MCF 10A (cell line): Measurements from ENCODE around the gene TMBIM4. TPM values are rescaled to one million over a fixed set of nuclear protein-coding genes. Genes with fewer than 3 reads are reported as not detected.
"Not testable (repeated sequence)": the region's sequence is repeated elsewhere in the genome, so short reads cannot be mapped to it uniquely, and the experiment has no call there.

ENCODE experiments used
- BruUV-seq: library from RNA; stranded (reverse); fragments of 400-500 nt; replicated peaks from 2 replicates; lab custom pipeline; 2021; lab: Mats Ljungman, UMichigan
- CTCF ChIA-PET: fragments of 300-600 bp; sonication (Branson Sonifier 250); formaldehyde crosslinking; extraction: SDS; loops from one replicate; lab custom pipeline; 2021; ENCODE audit warnings: antibody characterized with exemption, inconsistent platforms; lab: Yijun Ruan, JAX
- POLR2A ChIA-PET: fragments of 300-600, 350-650 bp; sonication (Branson Sonifier 250); formaldehyde crosslinking; extraction: SDS; loops from one replicate; lab custom pipeline; 2020; ENCODE audit warnings: antibody characterized with exemption, inconsistent platforms; lab: Yijun Ruan, JAX
- DNase-seq: peaks from one replicate; pipeline ENCODE4 v3.0.0-alpha.2; 2018; ENCODE audit not compliant: unreplicated experiment
- H3K27ac Mint-ChIP-seq: one replicate; pipeline ENCODE4 v1.8.0; 2022; ENCODE audit warnings: mild to moderate bottlenecking, low read depth, mixed read lengths; ENCODE audit not compliant: unreplicated experiment
- H3K27me3 Mint-ChIP-seq: one replicate; pipeline ENCODE4 v1.8.0; 2022; ENCODE audit warnings: mixed read lengths; ENCODE audit not compliant: insufficient read depth, unreplicated experiment
- H3K36me3 Mint-ChIP-seq: one replicate; pipeline ENCODE4 v1.8.0; 2022; ENCODE audit warnings: mild to moderate bottlenecking, moderate library complexity, mixed read lengths; ENCODE audit not compliant: insufficient read depth, unreplicated experiment
- H3K4me1 Mint-ChIP-seq: one replicate; pipeline ENCODE4 v1.8.0; 2022; ENCODE audit warnings: mixed read lengths; ENCODE audit not compliant: insufficient read depth, unreplicated experiment
- H3K4me3 Mint-ChIP-seq: one replicate; pipeline ENCODE4 v1.8.0; 2022; ENCODE audit warnings: mild to moderate bottlenecking, moderate library complexity, mixed read lengths; ENCODE audit not compliant: unreplicated experiment
- H3K9me3 Mint-ChIP-seq: one replicate; pipeline ENCODE4 v1.8.0; 2022; ENCODE audit warnings: mixed read lengths; ENCODE audit not compliant: unreplicated experiment
- intact Hi-C: fragments of 100-400 bp; cut with micrococcal nuclease; formaldehyde crosslinking; loops from 2 replicates; pipeline ENCODE4 v1.14.1; 2022
- total RNA-seq: library from RNA; stranded (reverse); gene quantifications from 2 replicates; pipeline ENCODE4 v1.2.3, GENCODE V29; 2022
- TF ChIP-seq, protein P1 (sequence below): fragments of 200-600 bp; IDR thresholded peaks from one replicate; pipeline ENCODE4 v1.8.0; 2022; ENCODE audit warnings: antibody characterized with exemption, mild to moderate bottlenecking; ENCODE audit not compliant: unreplicated experiment

The TMBIM4 gene
- total RNA-seq, 1 experiment from 2014 or later = 74.3 TPM

DNA sequence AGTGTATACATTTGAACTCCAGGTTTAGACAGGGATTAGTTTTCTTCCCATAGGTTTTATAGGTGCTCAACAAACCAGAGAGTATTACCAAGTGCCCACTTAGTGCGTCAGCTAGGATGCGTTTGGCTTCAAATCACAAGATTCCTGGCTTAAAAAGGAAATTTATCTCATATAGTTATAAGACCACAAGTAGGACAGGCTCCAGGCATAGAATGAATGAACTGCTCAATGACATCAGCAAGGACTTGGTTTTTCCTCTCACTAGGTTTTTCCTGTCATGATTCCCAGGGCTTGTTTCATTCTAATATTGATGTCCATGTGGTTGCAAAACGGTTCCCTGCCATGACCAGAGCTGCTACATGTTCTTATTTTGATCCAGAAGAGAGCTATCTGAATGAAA, 13.2 kb upstream of the TMBIM4 start:
- ChIA-PET CTCF (interaction anchor here (1.0 to 2.0 kb wide), 2 partner anchors 9 to 87 kb away, joined by 3 to 7 read pairs; no protein-coding TSS in a partner anchor), POLR2A (no interaction called here)
- no peak overlapping the region for H3K27ac Mint-ChIP-seq
- no peak for DNase-seq
- no peak overlapping the region for H3K4me3 Mint-ChIP-seq
- no peaks in the 10 kb centered on the region for H3K36me3 Mint-ChIP-seq
- no peaks in the 10 kb centered on the region for H3K4me1 Mint-ChIP-seq
- TF ChIP-seq, protein P1, sequence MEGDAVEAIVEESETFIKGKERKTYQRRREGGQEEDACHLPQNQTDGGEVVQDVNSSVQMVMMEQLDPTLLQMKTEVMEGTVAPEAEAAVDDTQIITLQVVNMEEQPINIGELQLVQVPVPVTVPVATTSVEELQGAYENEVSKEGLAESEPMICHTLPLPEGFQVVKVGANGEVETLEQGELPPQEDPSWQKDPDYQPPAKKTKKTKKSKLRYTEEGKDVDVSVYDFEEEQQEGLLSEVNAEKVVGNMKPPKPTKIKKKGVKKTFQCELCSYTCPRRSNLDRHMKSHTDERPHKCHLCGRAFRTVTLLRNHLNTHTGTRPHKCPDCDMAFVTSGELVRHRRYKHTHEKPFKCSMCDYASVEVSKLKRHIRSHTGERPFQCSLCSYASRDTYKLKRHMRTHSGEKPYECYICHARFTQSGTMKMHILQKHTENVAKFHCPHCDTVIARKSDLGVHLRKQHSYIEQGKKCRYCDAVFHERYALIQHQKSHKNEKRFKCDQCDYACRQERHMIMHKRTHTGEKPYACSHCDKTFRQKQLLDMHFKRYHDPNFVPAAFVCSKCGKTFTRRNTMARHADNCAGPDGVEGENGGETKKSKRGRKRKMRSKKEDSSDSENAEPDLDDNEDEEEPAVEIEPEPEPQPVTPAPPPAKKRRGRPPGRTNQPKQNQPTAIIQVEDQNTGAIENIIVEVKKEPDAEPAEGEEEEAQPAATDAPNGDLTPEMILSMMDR = no peak
- no TSS peak for BruUV-seq
- intact Hi-C loops = no loop called here
- H3K27me3 Mint-ChIP-seq = peaks cover 48% of the 10 kb centered on the region
- peaks cover 10% of the 10 kb centered on the region for H3K9me3 Mint-ChIP-seq

DNA sequence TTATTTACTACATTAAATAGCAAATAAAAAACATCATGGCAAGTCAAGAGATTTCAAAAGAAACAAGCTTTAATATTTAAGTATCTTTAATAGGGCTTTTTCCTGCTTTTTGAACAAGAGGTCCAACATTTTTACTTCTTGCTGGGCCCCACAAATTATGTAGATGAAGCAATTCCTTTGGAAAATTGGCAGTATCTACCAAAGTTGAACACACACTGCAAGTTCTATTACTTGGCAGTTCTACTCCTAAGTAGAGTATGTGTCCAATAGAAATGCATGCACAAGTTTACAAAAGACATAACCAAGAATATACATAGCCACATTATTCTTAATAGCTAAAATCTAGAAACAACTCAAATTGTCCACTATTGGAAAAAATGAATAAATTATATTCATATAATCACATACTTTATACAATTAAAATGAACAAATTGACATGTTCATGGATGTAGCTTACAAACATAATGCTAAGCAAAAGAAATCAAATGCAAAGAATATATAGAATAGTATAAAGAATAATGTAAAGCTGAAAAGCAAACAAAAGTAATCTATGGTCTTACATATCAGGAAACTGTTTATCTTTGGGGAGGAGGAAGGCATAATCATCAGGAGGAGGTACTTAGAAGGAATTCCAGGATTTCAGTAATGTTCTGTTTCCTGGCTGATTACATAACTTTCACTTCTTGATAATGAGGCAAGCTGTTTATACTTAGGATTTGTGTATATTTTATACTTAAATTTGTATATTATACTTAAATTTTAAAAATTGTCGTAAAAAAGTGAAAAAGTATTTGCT, 6.5 kb upstream of the TMBIM4 start:
- CTCF ChIA-PET = interaction anchor here (0.6 kb wide), 2 partner anchors 59 to 339 kb away, joined by 3 read pairs; no protein-coding TSS in a partner anchor
- Mint-ChIP-seq H3K9me3 (no peaks in the 10 kb centered on the region), H3K36me3 (no peaks in the 10 kb centered on the region), H3K4me3 (no peak overlapping the region), H3K4me1 (no peaks in the 10 kb centered on the region), H3K27ac (no peak overlapping the region), H3K27me3 (peaks cover 32% of the 10 kb centered on the region)
- intact Hi-C loops = no loop called here
- DNase-seq = no peak
- no TSS peak for BruUV-seq
- POLR2A ChIA-PET = interaction anchor here (0.8 to 1.0 kb wide), 3 partner anchors 8 to 126 kb away, joined by 3 to 5 read pairs (median 4); partner anchors contain the start of gene HELB
- TF ChIP-seq, protein P1 = no peak

- H3K9me3 Mint-ChIP-seq, BruUV-seq, POLR2A ChIA-PET, H3K4me3 Mint-ChIP-seq, intact Hi-C loops, H3K36me3 Mint-ChIP-seq, DNase-seq, H3K4me1 Mint-ChIP-seq, H3K27ac Mint-ChIP-seq: not testable (repeated sequence)
- H3K27me3 Mint-ChIP-seq = peaks cover 32% of the 10 kb centered on the region
- CTCF ChIA-PET = interaction anchor here (0.6 to 2.1 kb wide), 2 partner anchors 8 to 898 kb away, joined by 3 to 7 read pairs; no protein-coding TSS in a partner anchor
Measured at GRCh38 chr12:66174391-66175325, 4.9 kb upstream of the TMBIM4 start.

GRCh38 chr12:66170606-66171005, 810 bp upstream of the TMBIM4 start:
- H3K4me3 Mint-ChIP-seq = peak overlapping the region; percentile 98
- peak overlapping the region; percentile 98 for H3K27ac Mint-ChIP-seq
- ChIA-PET CTCF (interaction anchor here (1.8 kb wide), 1 partner anchor 20 kb away, joined by 10 read pairs; no protein-coding TSS in a partner anchor), POLR2A (interaction anchor here (0.8 to 2.3 kb wide), 3 partner anchors 8 to 39 kb away, joined by 3 to 70 read pairs (median 3); partner anchors contain the start of gene LLPH)
- H3K27me3 Mint-ChIP-seq = no peaks in the 10 kb centered on the region
- intact Hi-C loops = no loop called here
- no peak for DNase-seq
- H3K9me3 Mint-ChIP-seq = no peaks in the 10 kb centered on the region
- TF ChIP-seq, protein P1 = no peak
- BruUV-seq = no TSS peak
- H3K36me3 Mint-ChIP-seq = peaks cover 11% of the 10 kb centered on the region
- peaks cover 20% of the 10 kb centered on the region for H3K4me1 Mint-ChIP-seq
